ENCODE results near the gene HEATR5A. TPM values are rescaled to one million over a fixed set of nuclear protein-coding genes. Genes with fewer than 3 reads are reported as not detected.

The HEATR5A gene
- total and polyA plus RNA-seq, 2 of the 13 experiments (the other 11 are each of a cell fraction or from before 2014, with no cell fraction given): 36.4 to 105 TPM

- no peak for TF ChIP-seq JUN (CRISPR knock-in tag; IDR thresholded peaks at IDR 0.05)
- peak; percentile 75; the same call in 1 of the 2 replicates for TF ChIP-seq TSC22D2 (CRISPR knock-in tag; IDR thresholded peaks at IDR 0.05; ENCODE audit: borderline replicate concordance)
- peak; percentile 18; the same call in 1 of the 2 replicates for TF ChIP-seq ZNF614 (CRISPR knock-in tag; IDR thresholded peaks at IDR 0.05; ENCODE audit: borderline replicate concordance)
- TF ChIP-seq, protein P1, sequence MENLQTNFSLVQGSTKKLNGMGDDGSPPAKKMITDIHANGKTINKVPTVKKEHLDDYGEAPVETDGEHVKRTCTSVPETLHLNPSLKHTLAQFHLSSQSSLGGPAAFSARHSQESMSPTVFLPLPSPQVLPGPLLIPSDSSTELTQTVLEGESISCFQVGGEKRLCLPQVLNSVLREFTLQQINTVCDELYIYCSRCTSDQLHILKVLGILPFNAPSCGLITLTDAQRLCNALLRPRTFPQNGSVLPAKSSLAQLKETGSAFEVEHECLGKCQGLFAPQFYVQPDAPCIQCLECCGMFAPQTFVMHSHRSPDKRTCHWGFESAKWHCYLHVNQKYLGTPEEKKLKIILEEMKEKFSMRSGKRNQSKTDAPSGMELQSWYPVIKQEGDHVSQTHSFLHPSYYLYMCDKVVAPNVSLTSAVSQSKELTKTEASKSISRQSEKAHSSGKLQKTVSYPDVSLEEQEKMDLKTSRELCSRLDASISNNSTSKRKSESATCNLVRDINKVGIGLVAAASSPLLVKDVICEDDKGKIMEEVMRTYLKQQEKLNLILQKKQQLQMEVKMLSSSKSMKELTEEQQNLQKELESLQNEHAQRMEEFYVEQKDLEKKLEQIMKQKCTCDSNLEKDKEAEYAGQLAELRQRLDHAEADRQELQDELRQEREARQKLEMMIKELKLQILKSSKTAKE (CRISPR knock-in tag; IDR thresholded peaks at IDR 0.05; ENCODE audit: borderline replicate concordance): no peak; the same call in 1 of the 2 replicates
- TF ChIP-seq ATF1 (CRISPR knock-in tag; IDR thresholded peaks at IDR 0.05): 0 out of 2 replicates have a peak, but pooled peaks have one; percentile 49
- peak; percentile 31; the same call in 1 of the 2 replicates for TF ChIP-seq ZNF143 (CRISPR knock-in tag; IDR thresholded peaks at IDR 0.05)
- TF ChIP-seq ZNF761 (CRISPR knock-in tag; conservative IDR thresholded peaks at IDR 0.05): no peak
- no peak for TF ChIP-seq ZNF160 (CRISPR knock-in tag; IDR thresholded peaks at IDR 0.05)
- no peak for TF ChIP-seq FOXP1 (IDR thresholded peaks at IDR 0.05)
- peak; percentile 74; the same call in 1 of the 2 replicates for TF ChIP-seq FOXP1 (CRISPR knock-in tag; IDR thresholded peaks at IDR 0.05)
- no peak for TF ChIP-seq ZNF775 (CRISPR knock-in tag; IDR thresholded peaks at IDR 0.05; ENCODE audit: borderline replicate concordance)
- no peak for TF ChIP-seq KLF16 (CRISPR knock-in tag; IDR thresholded peaks at IDR 0.05)
- no peak for TF ChIP-seq ATF7 (IDR thresholded peaks at IDR 0.05)
- TF ChIP-seq ATF7 (CRISPR knock-in tag; IDR thresholded peaks at IDR 0.05): no peak
- no peak for TF ChIP-seq ZNF17 (CRISPR knock-in tag; IDR thresholded peaks at IDR 0.05)
- TF ChIP-seq NFIC (IDR thresholded peaks at IDR 0.05; ENCODE audit: low read length): peak; percentile 50
- no peak for TF ChIP-seq ZSCAN20 (CRISPR knock-in tag; IDR thresholded peaks at IDR 0.05; ENCODE audit: borderline replicate concordance)
- TF ChIP-seq ELF1 (CRISPR knock-in tag; IDR thresholded peaks at IDR 0.05): no peak; the same call in 1 of the 2 replicates
- TF ChIP-seq, protein P2, sequence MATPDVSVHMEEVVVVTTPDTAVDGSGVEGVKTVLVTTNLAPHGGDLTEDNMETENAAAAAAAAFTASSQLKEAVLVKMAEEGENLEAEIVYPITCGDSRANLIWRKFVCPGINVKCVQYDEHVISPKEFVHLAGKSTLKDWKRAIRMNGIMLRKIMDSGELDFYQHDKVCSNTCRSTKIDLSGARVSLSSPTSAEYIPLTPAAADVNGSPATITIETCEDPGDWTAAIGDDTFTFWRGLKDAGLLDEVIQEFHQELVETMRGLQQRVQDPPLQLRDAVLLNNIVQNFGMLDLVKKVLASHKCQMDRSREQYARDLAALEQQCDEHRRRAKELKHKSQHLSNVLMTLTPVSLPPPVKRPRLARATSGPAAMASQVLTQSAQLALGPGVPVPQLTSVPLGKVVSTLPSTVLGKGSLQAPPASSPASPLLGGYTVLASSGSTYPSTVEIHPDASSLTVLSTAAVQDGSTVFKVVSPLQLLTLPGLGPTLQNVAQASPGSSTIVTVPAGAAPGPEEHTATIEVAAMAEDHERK (CRISPR knock-in tag; IDR thresholded peaks at IDR 0.05; ENCODE audit: low read depth): no peak
- no peak for TF ChIP-seq ZNF367 (CRISPR knock-in tag; IDR thresholded peaks at IDR 0.05; ENCODE audit: borderline replicate concordance)
- TF ChIP-seq PHF8 (CRISPR knock-in tag; IDR thresholded peaks at IDR 0.05): no peak
- no peak for TF ChIP-seq STAT5B (CRISPR knock-in tag; IDR thresholded peaks at IDR 0.05)
- TF ChIP-seq, protein P3, sequence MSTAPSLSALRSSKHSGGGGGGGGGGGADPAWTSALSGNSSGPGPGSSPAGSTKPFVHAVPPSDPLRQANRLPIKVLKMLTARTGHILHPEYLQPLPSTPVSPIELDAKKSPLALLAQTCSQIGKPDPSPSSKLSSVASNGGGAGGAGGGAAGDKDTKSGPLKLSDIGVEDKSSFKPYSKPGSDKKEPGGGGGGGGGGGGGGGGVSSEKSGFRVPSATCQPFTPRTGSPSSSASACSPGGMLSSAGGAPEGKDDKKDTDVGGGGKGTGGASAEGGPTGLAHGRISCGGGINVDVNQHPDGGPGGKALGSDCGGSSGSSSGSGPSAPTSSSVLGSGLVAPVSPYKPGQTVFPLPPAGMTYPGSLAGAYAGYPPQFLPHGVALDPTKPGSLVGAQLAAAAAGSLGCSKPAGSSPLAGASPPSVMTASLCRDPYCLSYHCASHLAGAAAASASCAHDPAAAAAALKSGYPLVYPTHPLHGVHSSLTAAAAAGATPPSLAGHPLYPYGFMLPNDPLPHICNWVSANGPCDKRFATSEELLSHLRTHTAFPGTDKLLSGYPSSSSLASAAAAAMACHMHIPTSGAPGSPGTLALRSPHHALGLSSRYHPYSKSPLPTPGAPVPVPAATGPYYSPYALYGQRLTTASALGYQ (CRISPR knock-in tag; IDR thresholded peaks at IDR 0.05): peak; percentile 71; the same call in 1 of the 2 replicates
- peak; percentile 71 for TF ChIP-seq PATZ1 (CRISPR knock-in tag; IDR thresholded peaks at IDR 0.05)
Measured at GRCh38 chr14:31280132-31280870, 140.0 kb downstream of the HEATR5A start (continued).
